HEK293 (cell line): ENCODE results near the gene ATP7B.

ENCODE experiments used
- CTCF ChIA-PET: fragments of 350-600 bp; formaldehyde crosslinking; extraction: SDS; loops from one replicate; lab custom pipeline; 2021; ENCODE audit warnings: antibody characterized with exemption; lab: Yijun Ruan, JAX
- POLR2A ChIA-PET: fragments of 300-600 bp; formaldehyde crosslinking; extraction: SDS; loops from one replicate; lab custom pipeline; 2020; ENCODE audit warnings: antibody characterized with exemption, inconsistent platforms; lab: Yijun Ruan, JAX
- H3K27ac ChIP-seq: fragments of 200-500 bp; sonication (Bioruptor generic); 2 replicates; pipeline ENCODE4 v1.5.1; 2014; ENCODE audit warnings: low read depth, low read length, control low read depth, inconsistent platforms; ENCODE audit errors: extremely low read depth
- H3K36me3 ChIP-seq, 2 experiments: fragments of 200-500 bp in 1 of 2; sonication (Bioruptor generic) in 1 of 2; 1 replicate in 1 of 2; 2 replicates in 1 of 2; pipeline ENCODE4 v1.5.1; 2014 to 2017; ENCODE audit warnings: inconsistent platforms in 2 of 2, low read length in 2 of 2; ENCODE audit not compliant: control insufficient read depth in 2 of 2, insufficient read depth in 1 of 2
- H3K4me1 ChIP-seq: fragments of 200-500 bp; sonication (Bioruptor generic); 2 replicates; pipeline ENCODE4 v1.5.1; 2014; ENCODE audit warnings: mild to moderate bottlenecking, low read length, inconsistent platforms; ENCODE audit not compliant: control insufficient read depth, insufficient read depth
- H3K4me3 ChIP-seq: 2 replicates; pipeline ENCODE4 v1.5.1; 2011; ENCODE audit warnings: low read depth, mild to moderate bottlenecking, control low read depth, low read length, moderate library complexity
- H3K9me3 ChIP-seq: fragments of 200-500 bp; sonication (Bioruptor generic); 2 replicates; pipeline ENCODE4 v1.5.1; 2014; ENCODE audit warnings: low read depth, low read length, inconsistent platforms; ENCODE audit not compliant: control insufficient read depth, insufficient read depth
- KLF7 ChIP-seq: fragments of 450-650 bp; formaldehyde crosslinking; IDR thresholded peaks from 2 replicates; pipeline ENCODE4 v1.5.1; 2016; ENCODE audit warnings: missing biosample characterization, missing genetic modification characterization, borderline replicate concordance
- KLF9 ChIP-seq: fragments of 450-650 bp; formaldehyde crosslinking; IDR thresholded peaks from 2 replicates; pipeline ENCODE4 v1.5.1; 2016; ENCODE audit warnings: missing biosample characterization, missing genetic modification characterization, low read depth
- OSR2 ChIP-seq: fragments of 450-650 bp; formaldehyde crosslinking; IDR thresholded peaks from 2 replicates; pipeline ENCODE4 v1.5.1; 2016; ENCODE audit warnings: missing biosample characterization, missing genetic modification characterization
- TSHZ1 ChIP-seq: fragments of 450-650 bp; formaldehyde crosslinking; IDR thresholded peaks from 2 replicates; pipeline ENCODE4 v1.5.1; 2016; ENCODE audit warnings: missing biosample characterization, missing genetic modification characterization, borderline replicate concordance
- WT1 ChIP-seq: fragments of 450-650 bp; formaldehyde crosslinking; IDR thresholded peaks from 2 replicates; pipeline ENCODE4 v1.5.1; 2016; ENCODE audit warnings: missing biosample characterization, missing genetic modification characterization
- ZNF112 ChIP-seq: fragments of 450-650 bp; formaldehyde crosslinking; IDR thresholded peaks from 2 replicates; pipeline ENCODE4 v1.5.0; 2017; ENCODE audit warnings: missing biosample characterization, missing genetic modification characterization
- ZNF132 ChIP-seq: fragments of 450-650 bp; formaldehyde crosslinking; IDR thresholded peaks from 2 replicates; pipeline ENCODE4 v1.5.1; 2017; ENCODE audit warnings: missing biosample characterization, missing genetic modification characterization, borderline replicate concordance
- ZNF133 ChIP-seq: fragments of 450-650 bp; formaldehyde crosslinking; IDR thresholded peaks from 2 replicates; pipeline ENCODE4 v1.5.1; 2016; ENCODE audit warnings: missing biosample characterization, missing genetic modification characterization
- ZNF140 ChIP-seq: fragments of 450-650 bp; formaldehyde crosslinking; IDR thresholded peaks from 2 replicates; pipeline ENCODE4 v1.5.1; 2016; ENCODE audit warnings: missing biosample characterization, missing genetic modification characterization
- ZNF335 ChIP-seq: fragments of 450-650 bp; formaldehyde crosslinking; conservative IDR thresholded peaks from 2 replicates; pipeline ENCODE4 v1.5.1; 2016; ENCODE audit warnings: missing biosample characterization, missing genetic modification characterization
- ZNF394 ChIP-seq: fragments of 450-650 bp; formaldehyde crosslinking; IDR thresholded peaks from 2 replicates; pipeline ENCODE4 v1.5.1; 2016; ENCODE audit warnings: missing biosample characterization, missing genetic modification characterization, mild to moderate bottlenecking, moderate library complexity, borderline replicate concordance
- ZNF518A ChIP-seq: fragments of 450-650 bp; formaldehyde crosslinking; conservative IDR thresholded peaks from 2 replicates; pipeline ENCODE4 v1.5.1; 2016; ENCODE audit warnings: low read depth, missing biosample characterization, missing genetic modification characterization
- ZNF660 ChIP-seq: fragments of 450-650 bp; IDR thresholded peaks from 2 replicates; pipeline ENCODE4 v1.5.1; 2018; ENCODE audit warnings: missing biosample characterization, mild to moderate bottlenecking, missing genetic modification characterization
- ZNF692 ChIP-seq: fragments of 450-650 bp; formaldehyde crosslinking; IDR thresholded peaks from 2 replicates; pipeline ENCODE4 v1.5.1; 2016; ENCODE audit warnings: missing biosample characterization, missing genetic modification characterization
- ZSCAN16 ChIP-seq: fragments of 450-650 bp; formaldehyde crosslinking; IDR thresholded peaks from 2 replicates; pipeline ENCODE4 v1.5.1; 2016; ENCODE audit warnings: missing biosample characterization, missing genetic modification characterization
- ZSCAN4 ChIP-seq: fragments of 450-650 bp; formaldehyde crosslinking; IDR thresholded peaks from 2 replicates; pipeline ENCODE4 v1.5.1; 2017; ENCODE audit warnings: missing biosample characterization, missing genetic modification characterization
- TF ChIP-seq, protein P1 (sequence below): fragments of 450-650 bp; formaldehyde crosslinking; IDR thresholded peaks from 2 replicates; pipeline ENCODE4 v1.5.1; 2016; ENCODE audit warnings: missing biosample characterization, missing genetic modification characterization
- TF ChIP-seq, protein P2 (sequence below): fragments of 450-650 bp; formaldehyde crosslinking; IDR thresholded peaks from 2 replicates; pipeline ENCODE4 v1.5.1; 2016; ENCODE audit warnings: missing biosample characterization, missing genetic modification characterization
- TF ChIP-seq, protein P3 (sequence below): fragments of 450-650 bp; formaldehyde crosslinking; IDR thresholded peaks from 2 replicates; pipeline ENCODE4 v1.5.1; 2016; ENCODE audit warnings: missing biosample characterization, missing genetic modification characterization

Gene ATP7B

DNA sequence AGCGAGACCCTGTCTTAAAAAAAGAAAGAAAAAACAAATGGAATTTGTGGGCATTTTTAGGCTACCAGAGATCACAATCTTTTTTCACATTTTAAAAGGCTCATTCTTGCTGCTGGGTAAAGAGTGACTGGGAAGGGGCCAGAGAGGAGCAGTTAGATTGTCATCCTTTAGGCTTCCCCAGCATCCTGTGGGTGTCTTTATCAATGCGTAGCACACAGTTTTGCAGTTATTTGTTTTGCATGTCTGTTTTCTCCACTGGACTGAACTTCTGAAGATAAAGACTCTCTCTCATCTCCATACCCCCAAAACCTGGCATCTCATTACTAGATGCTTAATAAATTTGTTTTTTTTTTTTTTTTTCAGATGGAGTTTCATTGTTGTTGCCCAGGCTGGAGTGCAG is 11.1 kb upstream of the ATP7B start:
- ChIA-PET POLR2A (interaction anchor here (1.2 kb wide), 1 partner anchor 10 kb away, joined by 5 read pairs; no protein-coding TSS in a partner anchor), CTCF (interaction anchor here (0.7 to 1.0 kb wide), 2 partner anchors 21 to 94 kb away, joined by 3 read pairs; no protein-coding TSS in a partner anchor)
- no peaks in the 10 kb centered on the region for H3K9me3 ChIP-seq
- H3K4me3 ChIP-seq: no peak overlapping the region
- no peaks in the 10 kb centered on the region for H3K4me1 ChIP-seq
- H3K36me3 ChIP-seq: peaks cover 3 to 67% of the 10 kb centered on the region in 2 experiments; a peak in 2 of 3 replicates
- TF ChIP-seq ZNF112 (tag by site-specific recombination): no peak
- TF ChIP-seq ZNF518A (tag by site-specific recombination): no peak
- no peak for TF ChIP-seq ZNF140 (tag by site-specific recombination)
- TF ChIP-seq, protein P1, sequence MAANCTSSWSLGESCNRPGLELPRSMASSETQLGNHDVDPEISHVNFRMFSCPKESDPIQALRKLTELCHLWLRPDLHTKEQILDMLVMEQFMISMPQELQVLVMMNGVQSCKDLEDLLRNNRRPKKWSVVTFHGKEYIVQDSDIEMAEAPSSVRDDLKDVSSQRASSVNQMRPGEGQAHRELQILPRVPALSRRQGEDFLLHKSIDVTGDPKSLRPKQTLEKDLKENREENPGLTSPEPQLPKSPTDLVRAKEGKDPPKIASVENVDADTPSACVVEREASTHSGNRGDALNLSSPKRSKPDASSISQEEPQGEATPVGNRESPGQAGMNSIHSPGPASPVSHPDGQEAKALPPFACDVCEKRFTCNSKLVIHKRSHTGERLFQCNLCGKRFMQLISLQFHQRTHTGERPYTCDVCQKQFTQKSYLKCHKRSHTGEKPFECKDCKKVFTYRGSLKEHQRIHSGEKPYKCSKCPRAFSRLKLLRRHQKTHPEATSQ (tag by site-specific recombination): no peak
- no peak for TF ChIP-seq ZSCAN16
- TF ChIP-seq, protein P2, sequence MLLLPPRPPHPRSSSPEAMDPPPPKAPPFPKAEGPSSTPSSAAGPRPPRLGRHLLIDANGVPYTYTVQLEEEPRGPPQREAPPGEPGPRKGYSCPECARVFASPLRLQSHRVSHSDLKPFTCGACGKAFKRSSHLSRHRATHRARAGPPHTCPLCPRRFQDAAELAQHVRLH (tag by site-specific recombination): no peak
- no peak for TF ChIP-seq OSR2 (tag by site-specific recombination)
- no peak for TF ChIP-seq KLF9
- TF ChIP-seq, protein P3, sequence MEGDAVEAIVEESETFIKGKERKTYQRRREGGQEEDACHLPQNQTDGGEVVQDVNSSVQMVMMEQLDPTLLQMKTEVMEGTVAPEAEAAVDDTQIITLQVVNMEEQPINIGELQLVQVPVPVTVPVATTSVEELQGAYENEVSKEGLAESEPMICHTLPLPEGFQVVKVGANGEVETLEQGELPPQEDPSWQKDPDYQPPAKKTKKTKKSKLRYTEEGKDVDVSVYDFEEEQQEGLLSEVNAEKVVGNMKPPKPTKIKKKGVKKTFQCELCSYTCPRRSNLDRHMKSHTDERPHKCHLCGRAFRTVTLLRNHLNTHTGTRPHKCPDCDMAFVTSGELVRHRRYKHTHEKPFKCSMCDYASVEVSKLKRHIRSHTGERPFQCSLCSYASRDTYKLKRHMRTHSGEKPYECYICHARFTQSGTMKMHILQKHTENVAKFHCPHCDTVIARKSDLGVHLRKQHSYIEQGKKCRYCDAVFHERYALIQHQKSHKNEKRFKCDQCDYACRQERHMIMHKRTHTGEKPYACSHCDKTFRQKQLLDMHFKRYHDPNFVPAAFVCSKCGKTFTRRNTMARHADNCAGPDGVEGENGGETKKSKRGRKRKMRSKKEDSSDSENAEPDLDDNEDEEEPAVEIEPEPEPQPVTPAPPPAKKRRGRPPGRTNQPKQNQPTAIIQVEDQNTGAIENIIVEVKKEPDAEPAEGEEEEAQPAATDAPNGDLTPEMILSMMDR (tag by site-specific recombination): no peak
- TF ChIP-seq ZSCAN4 (tag by site-specific recombination): no peak
- no peak for TF ChIP-seq WT1 (tag by site-specific recombination)
- no peak for TF ChIP-seq ZNF394
- TF ChIP-seq ZNF132 (tag by site-specific recombination): no peak
- TF ChIP-seq KLF7 (tag by site-specific recombination): no peak
- TF ChIP-seq ZNF335 (tag by site-specific recombination): no peak
- no peak for TF ChIP-seq ZNF692 (tag by site-specific recombination)
- TF ChIP-seq ZNF133 (tag by site-specific recombination): no peak
- no peak for TF ChIP-seq TSHZ1 (tag by site-specific recombination)
- no peak for TF ChIP-seq ZNF660 (tag by site-specific recombination)
- no peak overlapping the region for H3K27ac ChIP-seq
